Measurements from ENCODE around the gene TRIM52. TPM values are rescaled to one million over a fixed set of nuclear protein-coding genes. Genes with fewer than 3 reads are reported as not detected.
"Not testable (repeated sequence)": the region's sequence is repeated elsewhere in the genome, so short reads cannot be mapped to it uniquely, and the experiment has no call there.

TRIM52 gene
- total RNA-seq, 1 donor from 2014 or later: 8.5 TPM

DNA sequence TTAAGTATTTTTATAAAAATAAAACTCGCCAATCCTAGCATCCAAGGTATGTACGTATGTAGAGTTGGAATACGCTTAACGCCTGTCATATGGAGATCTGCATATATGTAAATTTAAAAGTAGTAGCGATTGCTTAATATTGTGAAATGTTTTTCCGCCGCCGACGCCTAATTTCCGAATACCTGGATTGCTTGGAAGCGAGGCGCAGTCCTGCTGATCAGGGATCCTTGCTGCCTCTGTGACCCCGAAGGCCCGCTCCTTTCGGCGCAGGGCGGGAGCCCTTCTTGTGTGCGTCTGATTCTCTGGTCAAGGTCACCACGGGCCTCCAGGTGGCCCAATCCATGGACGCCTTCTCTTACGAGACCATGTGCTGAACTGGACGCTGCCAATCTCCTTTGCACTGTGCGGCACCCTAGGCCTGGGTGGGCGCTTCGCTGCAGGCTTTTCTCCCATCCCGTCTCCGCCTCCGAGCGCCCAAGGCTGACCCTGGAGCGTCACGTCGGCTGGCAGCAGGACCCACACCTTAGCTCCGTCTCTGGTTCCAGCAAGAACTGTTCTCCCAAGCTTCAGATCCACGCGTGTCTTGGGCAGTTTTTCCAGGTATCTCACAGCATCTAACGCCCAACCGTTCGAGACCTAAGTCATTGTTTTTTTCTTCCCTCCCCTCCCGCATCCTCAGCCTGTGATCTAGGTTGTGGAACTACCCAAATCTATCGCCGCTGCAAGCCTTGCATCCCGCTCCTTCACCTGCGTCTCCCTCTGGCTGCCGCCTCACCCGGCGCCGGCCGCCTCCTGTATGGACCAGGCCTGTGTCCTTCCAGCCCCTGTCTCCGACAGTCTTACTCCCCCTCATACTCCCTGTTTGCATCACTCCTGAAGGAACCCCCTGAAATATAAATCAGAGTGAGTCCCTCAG lies 41.4 kb downstream of the TRIM52 start:
- intact Hi-C loops (cut with micrococcal nuclease): no loop called here
- Histone ChIP-seq H3K27ac (replicated peaks) (no peak overlapping the region), H3K4me1 (peaks cover 53% of the 10 kb centered on the region), H3K27me3 (ENCODE audit: low read depth) (no peaks in the 10 kb centered on the region), H3K9me3 (replicated peaks) (no peaks in the 10 kb centered on the region), H3K4me3 (no peak overlapping the region), H3K36me3 (no peaks in the 10 kb centered on the region)
- TF ChIP-seq, protein P1, sequence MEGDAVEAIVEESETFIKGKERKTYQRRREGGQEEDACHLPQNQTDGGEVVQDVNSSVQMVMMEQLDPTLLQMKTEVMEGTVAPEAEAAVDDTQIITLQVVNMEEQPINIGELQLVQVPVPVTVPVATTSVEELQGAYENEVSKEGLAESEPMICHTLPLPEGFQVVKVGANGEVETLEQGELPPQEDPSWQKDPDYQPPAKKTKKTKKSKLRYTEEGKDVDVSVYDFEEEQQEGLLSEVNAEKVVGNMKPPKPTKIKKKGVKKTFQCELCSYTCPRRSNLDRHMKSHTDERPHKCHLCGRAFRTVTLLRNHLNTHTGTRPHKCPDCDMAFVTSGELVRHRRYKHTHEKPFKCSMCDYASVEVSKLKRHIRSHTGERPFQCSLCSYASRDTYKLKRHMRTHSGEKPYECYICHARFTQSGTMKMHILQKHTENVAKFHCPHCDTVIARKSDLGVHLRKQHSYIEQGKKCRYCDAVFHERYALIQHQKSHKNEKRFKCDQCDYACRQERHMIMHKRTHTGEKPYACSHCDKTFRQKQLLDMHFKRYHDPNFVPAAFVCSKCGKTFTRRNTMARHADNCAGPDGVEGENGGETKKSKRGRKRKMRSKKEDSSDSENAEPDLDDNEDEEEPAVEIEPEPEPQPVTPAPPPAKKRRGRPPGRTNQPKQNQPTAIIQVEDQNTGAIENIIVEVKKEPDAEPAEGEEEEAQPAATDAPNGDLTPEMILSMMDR (IDR thresholded peaks at IDR 0.05; ENCODE audit: borderline replicate concordance): no peak
- DNase-seq: no peak

DNA sequence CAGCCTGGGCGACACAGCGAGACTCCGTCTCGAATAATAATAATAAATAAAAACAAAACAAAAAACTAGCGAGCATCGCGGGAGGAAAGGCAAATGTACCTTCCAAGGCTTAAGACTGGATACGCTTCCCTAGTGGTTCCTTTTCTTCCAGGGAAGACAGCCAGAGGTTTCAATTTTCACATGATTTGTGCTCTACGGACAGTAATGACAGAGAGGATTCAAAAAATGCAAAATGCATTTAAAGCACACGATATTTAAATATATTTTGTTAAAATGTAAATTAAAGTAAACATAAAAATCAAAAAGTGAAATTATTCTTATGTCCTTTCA lies 42.2 kb downstream of the TRIM52 start:
- TF ChIP-seq, protein P1 (IDR thresholded peaks at IDR 0.05; ENCODE audit: borderline replicate concordance): no peak
- no peaks in the 10 kb centered on the region for H3K27me3 ChIP-seq (ENCODE audit: low read depth)
- intact Hi-C loops (cut with micrococcal nuclease): no loop called here
- DNase-seq: no peak
- no peaks in the 10 kb centered on the region for H3K9me3 ChIP-seq (replicated peaks)
- H3K4me1 ChIP-seq: peaks cover 46% of the 10 kb centered on the region
- H3K36me3 ChIP-seq: no peaks in the 10 kb centered on the region
- peak overlapping the region; percentile 72 for H3K4me3 ChIP-seq
- peak overlapping the region; percentile 76 for H3K27ac ChIP-seq (replicated peaks)

DNA sequence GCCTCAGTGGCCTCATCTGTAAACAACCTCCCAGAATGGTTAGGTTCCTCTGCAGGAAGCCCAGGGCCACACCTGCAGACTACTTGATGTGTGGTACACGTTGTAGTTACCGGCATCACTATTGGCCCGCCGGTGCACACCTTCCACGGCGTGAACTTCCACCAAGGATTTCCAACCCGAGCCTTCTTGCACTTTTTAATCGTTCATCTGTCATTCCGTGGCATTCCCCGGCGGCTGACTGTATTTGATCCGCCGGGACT lies 43.2 kb downstream of the TRIM52 start:
- DNase-seq: no peak
- intact Hi-C loops (cut with micrococcal nuclease): no loop called here
- TF ChIP-seq, protein P1 (IDR thresholded peaks at IDR 0.05; ENCODE audit: borderline replicate concordance): no peak

DNA sequence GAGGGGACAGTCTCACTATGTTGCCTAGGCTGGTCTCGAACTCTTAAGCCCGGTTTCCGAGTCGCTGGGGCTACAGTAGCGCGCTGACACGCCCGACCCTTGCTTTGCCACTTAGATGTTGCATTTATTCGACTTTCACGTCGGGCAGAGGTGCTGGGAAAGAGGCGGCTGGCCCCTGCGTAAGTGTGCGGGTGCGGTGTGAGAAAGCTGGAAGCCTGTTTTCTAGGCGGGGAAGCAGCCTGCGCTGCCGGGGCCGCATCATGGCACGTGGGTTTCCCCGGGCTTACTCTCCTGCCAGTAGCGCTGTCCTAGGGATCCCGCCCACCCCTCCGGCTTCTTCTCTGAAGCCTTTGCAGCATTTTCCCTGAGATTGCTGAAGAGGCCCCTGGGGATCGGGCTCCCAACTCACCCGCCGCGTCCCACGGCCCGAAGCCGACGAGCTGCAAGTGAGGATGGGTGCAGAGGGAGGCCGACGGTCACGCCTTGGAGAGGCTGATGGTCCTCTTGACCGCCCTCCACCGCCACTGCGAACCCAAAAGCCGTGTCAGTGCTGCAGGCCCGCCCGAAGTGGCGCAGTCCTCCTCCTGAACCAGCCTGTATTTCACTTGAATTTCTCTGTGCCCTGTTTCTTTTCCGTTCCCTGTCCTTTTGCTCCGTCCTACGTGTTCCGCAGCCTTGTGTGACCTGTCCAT lies 43.7 kb downstream of the TRIM52 start:
- intact Hi-C loops (cut with micrococcal nuclease): no loop called here
- H3K27me3 ChIP-seq (ENCODE audit: low read depth): no peaks in the 10 kb centered on the region
- peak overlapping the region; percentile 72 for H3K4me3 ChIP-seq
- TF ChIP-seq, protein P1 (IDR thresholded peaks at IDR 0.05; ENCODE audit: borderline replicate concordance): no peak
- peak overlapping the region; percentile 76 for H3K27ac ChIP-seq (replicated peaks)
- peaks cover 46% of the 10 kb centered on the region for H3K4me1 ChIP-seq
- no peaks in the 10 kb centered on the region for H3K9me3 ChIP-seq (replicated peaks)
- DNase-seq: peak; percentile 53
- no peaks in the 10 kb centered on the region for H3K36me3 ChIP-seq

More for the DNA sequence above, 43.2 kb downstream of the TRIM52 start:
- peaks cover 46% of the 10 kb centered on the region for H3K4me1 ChIP-seq
- peak overlapping the region; percentile 72 for H3K4me3 ChIP-seq
- H3K9me3 ChIP-seq (replicated peaks): no peaks in the 10 kb centered on the region
- H3K27me3 ChIP-seq (ENCODE audit: low read depth): no peaks in the 10 kb centered on the region
- peak overlapping the region; percentile 76 for H3K27ac ChIP-seq (replicated peaks)
- H3K36me3 ChIP-seq: no peaks in the 10 kb centered on the region

DNA sequence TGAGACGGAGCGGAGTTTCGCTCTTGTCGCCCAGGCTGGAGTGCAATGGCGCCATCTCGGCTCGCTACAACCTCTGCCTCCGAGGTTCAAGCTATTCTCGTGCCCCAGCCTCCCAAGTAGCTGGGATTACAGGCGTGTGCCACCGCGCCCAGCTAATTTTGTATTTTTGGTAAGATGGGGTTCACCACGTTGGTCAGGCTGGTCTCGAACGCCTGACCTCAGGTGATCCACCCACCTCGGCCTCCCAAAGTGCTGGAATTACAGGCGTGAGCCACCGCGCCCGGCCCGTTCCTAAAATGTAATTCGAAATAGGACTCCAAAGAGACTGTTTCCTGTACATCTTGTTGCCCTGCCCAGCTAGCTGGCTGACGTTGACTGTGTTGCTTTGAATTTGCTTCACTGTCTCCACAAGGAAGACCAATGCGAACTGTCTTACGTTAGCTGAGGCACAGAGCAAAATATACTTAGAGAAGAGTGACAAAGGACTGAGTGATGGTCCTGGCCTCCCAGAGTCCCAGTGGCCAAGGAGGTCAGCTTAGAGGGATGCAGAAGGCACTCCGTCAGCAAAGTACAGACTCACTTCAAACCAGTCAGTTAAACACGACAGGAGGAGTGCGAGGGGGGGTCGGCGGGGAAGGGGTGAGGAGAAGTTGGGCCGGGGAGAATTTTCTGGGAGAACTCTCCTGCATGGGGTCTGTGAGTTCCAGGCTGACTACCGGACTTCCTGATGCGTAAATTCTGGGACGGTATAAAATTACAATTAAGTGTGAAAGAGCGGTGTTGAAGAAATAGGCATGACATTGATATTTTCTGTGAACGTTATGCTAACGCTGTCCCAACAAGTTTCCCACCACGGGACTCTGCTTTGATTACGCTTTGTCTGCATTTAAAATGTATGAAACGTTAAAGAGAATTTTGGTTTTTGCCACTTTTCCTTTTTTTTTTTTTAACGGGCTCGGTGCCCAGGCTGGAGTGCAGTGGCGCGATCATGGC lies 44.6 kb downstream of the TRIM52 start:
- peak overlapping the region; percentile 76 for H3K27ac ChIP-seq (replicated peaks)
- H3K9me3 ChIP-seq (replicated peaks): no peaks in the 10 kb centered on the region
- H3K4me3 ChIP-seq: peak overlapping the region; percentile 72
- TF ChIP-seq, protein P1 (IDR thresholded peaks at IDR 0.05; ENCODE audit: borderline replicate concordance): no peak
- DNase-seq: no peak
- intact Hi-C loops (cut with micrococcal nuclease): no loop called here
- no peaks in the 10 kb centered on the region for H3K36me3 ChIP-seq
- no peaks in the 10 kb centered on the region for H3K27me3 ChIP-seq (ENCODE audit: low read depth)
- H3K4me1 ChIP-seq: peaks cover 45% of the 10 kb centered on the region

DNA sequence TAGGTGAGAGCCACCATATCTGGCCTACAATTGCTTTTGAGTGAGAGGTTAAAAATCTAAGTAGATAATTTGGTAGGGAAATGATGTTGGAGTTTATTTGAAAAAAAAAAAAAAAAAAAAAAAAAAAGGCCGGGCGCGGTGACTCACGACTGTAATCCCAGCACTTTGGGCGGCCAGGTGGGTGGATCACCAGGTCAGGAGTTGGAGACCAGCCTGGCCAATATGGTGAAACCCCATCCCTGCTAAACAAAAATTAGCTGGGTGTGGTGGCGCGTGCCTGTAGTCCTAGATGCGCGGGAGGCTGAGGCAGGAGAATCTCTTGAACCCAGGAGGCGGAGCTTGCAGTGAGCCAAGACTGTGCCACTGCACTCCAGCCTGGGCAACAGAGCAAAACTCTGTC lies 46.7 kb downstream of the TRIM52 start:
- intact Hi-C loops (cut with micrococcal nuclease); H3K36me3 ChIP-seq; H3K27me3 ChIP-seq (ENCODE audit: low read depth); DNase-seq; H3K9me3 ChIP-seq (replicated peaks); H3K27ac ChIP-seq (replicated peaks); H3K4me3 ChIP-seq: not testable (repeated sequence)
- H3K4me1 ChIP-seq: peaks cover 49% of the 10 kb centered on the region

Measured in left ventricle myocardium inferior (tissue), 1 donor.